Measurements from ENCODE around the gene DNAJC5. TPM values are rescaled to one million over a fixed set of nuclear protein-coding genes. Genes with fewer than 3 reads are reported as not detected.
"Not testable (repeated sequence)": the region's sequence is repeated elsewhere in the genome, so short reads cannot be mapped to it uniquely, and the experiment has no call there.

The DNAJC5 gene
- polyA plus RNA-seq, 1 donor from 2014 or later = 5.2 TPM

GRCh38 chr20:63963784-63964301 lies 68.9 kb downstream of the DNAJC5 start:
- Mint-ChIP-seq H3K9me3 (peaks cover 0 to 3% (median 0%) of the 10 kb centered on the region in 3 donors), H3K27me3 (no peaks in the 10 kb centered on the region), H3K4me1 (peaks cover 0 to 5% (median 1%) of the 10 kb centered on the region in 3 donors), H3K27ac (no peak overlapping the region), H3K36me3 (no peaks in the 10 kb centered on the region), H3K4me3 (no peak overlapping the region)

DNA sequence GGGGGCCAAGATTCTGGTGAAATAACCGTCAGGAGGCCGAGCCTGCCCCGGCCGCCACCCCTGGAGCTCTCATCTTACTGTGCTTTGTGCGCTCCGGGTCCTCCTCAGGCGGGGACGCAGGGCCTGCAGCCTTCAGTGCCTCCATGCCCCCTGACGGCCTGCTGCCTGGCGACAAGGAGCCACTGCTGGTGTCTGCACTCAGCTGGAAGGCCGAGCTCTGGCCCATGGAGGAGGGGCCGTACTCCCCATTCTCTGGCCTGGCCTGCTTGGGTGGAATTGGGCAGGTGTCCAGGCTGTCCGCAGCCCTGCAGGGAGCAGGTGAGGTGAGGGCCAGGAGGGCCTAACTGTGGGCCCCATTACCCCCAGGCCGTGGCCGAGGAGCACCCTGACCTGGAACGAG lies 69.5 kb downstream of the DNAJC5 start:
- Mint-ChIP-seq H3K36me3 (no peaks in the 10 kb centered on the region), H3K4me1 (peaks cover 0 to 6% (median 4%) of the 10 kb centered on the region in 3 donors), H3K27me3 (no peaks in the 10 kb centered on the region), H3K27ac (no peak overlapping the region), H3K9me3 (peaks cover 0 to 3% (median 0%) of the 10 kb centered on the region in 3 donors), H3K4me3 (no peak overlapping the region)

DNA sequence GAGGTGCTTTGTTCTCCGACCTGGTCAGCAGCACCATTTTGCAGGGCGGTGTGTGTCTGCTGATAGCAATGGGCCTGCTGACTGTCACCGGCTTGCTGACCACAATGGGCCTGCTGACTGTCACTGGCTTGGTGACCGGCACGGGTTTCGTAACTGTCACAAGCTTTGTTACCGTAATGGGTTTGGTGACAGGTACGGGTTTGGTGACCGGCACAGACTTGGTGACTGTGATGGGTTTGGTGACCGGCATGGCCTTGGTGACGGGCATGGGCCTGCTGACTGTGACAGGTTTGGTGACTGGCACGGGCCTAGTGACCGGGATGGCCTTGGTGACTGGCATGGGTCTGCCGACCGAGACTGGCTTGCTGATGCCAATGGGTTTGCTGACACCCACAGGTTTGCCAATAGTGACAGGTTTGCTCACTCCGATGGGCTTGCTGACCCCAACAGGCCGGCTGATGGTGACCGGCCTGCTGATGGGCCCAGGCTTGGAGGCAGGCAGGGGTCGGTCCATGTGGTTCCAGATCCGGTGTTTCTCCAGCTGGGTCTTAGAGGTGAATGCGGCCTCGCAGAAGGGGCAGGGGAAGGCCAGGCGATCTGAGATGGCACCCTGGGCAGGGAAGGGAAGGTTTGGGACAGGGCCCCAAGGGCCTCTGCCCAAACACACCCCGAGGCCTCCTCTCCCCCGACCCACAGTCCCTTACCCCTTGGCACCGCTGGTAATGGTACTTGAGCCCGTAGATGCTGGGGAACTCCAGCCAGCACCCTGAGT lies 71.4 kb downstream of the DNAJC5 start:
- Mint-ChIP-seq H3K27ac (no peak overlapping the region), H3K4me3 (peak overlapping the region in 1 of 4 donors; percentile 81), H3K9me3 (peaks cover 0 to 3% (median 0%) of the 10 kb centered on the region in 3 donors), H3K27me3 (no peaks in the 10 kb centered on the region), H3K36me3 (no peaks in the 10 kb centered on the region), H3K4me1 (peaks cover 0 to 6% (median 4%) of the 10 kb centered on the region in 3 donors)

DNA sequence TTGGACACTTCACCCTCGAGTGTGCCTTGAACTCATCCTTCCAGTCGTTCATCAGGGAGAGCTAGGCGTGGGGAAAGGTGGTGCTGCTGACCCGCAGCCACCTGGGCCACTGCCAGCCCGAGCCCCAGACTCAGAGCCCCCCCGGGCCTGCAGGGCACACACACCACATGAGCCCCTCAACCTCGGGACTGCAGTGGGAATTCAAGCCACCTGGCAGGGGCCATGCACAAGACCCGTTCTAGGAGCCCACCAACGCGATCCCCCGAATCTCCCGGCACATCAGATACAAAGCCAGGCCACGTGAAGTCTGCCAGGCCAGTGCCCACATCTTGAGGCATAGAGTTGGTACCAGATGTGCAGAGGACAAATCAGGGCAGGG lies 72.0 kb downstream of the DNAJC5 start:
- Mint-ChIP-seq H3K27me3 (no peaks in the 10 kb centered on the region), H3K4me1 (peaks cover 0 to 6% (median 4%) of the 10 kb centered on the region in 3 donors), H3K9me3 (peaks cover 0 to 2% (median 0%) of the 10 kb centered on the region in 3 donors), H3K4me3 (peak overlapping the region in 1 of 4 donors; percentile 81), H3K27ac (peak overlapping the region in 1 of 3 donors; percentile 62), H3K36me3 (no peaks in the 10 kb centered on the region)

- Mint-ChIP-seq H3K27ac (peak overlapping the region in 1 of 3 donors; percentile 62), H3K9me3 (peaks cover 0 to 2% (median 0%) of the 10 kb centered on the region in 3 donors), H3K4me1 (peaks cover 0 to 6% (median 4%) of the 10 kb centered on the region in 3 donors), H3K4me3 (peak overlapping the region in 2 of 4 donors; percentile 43 to 81), H3K27me3 (no peaks in the 10 kb centered on the region), H3K36me3 (no peaks in the 10 kb centered on the region)
These were observed 72.6 kb downstream of the DNAJC5 start for GRCh38 chr20:63967330-63968135.

DNA sequence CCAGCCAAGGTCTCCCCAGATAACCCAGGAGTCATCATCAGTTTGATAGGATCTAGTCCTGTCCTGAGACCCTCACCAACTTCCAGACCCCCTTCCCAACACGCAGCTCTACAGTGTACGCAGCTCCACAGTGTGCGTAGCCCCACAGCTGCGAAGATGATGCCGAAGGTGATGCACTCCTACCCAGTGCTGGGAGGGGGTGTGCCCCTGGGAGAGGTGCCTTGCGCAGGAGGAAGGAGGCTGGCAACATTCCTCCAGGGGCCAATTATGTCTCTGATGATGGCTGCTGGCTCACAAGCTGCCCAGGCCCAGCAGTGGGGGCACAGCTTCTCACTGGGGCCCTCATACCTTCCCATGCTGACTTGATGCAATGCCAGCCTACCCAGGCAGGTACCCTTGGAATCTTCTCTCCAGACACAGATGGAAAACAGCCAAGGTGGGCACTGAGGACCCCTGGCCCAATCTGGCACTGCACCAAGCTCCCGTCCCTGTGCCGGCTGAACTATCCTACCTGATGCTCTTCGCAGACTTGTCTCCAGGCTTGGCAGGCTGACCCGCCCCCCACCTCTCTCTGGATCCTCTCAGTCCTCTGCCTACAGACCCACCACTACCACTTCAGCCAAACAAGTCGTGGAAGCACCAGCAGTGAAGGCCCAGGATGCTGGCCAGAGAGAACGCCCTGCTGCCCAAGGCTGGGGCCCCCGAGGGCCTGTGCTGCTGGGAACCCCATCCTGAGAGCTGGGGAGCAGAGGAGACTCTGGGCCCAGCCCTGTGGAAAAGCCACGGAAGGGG lies 73.4 kb downstream of the DNAJC5 start:
- Mint-ChIP-seq H3K4me1 (peaks cover 0 to 10% (median 4%) of the 10 kb centered on the region in 3 donors), H3K27me3 (no peaks in the 10 kb centered on the region), H3K36me3 (no peaks in the 10 kb centered on the region), H3K9me3 (peaks cover 0 to 2% (median 0%) of the 10 kb centered on the region in 3 donors), H3K4me3 (peak overlapping the region; percentile 79 to 88 (median 83)), H3K27ac (peak overlapping the region in 2 of 3 donors; percentile 60 to 67)

DNA sequence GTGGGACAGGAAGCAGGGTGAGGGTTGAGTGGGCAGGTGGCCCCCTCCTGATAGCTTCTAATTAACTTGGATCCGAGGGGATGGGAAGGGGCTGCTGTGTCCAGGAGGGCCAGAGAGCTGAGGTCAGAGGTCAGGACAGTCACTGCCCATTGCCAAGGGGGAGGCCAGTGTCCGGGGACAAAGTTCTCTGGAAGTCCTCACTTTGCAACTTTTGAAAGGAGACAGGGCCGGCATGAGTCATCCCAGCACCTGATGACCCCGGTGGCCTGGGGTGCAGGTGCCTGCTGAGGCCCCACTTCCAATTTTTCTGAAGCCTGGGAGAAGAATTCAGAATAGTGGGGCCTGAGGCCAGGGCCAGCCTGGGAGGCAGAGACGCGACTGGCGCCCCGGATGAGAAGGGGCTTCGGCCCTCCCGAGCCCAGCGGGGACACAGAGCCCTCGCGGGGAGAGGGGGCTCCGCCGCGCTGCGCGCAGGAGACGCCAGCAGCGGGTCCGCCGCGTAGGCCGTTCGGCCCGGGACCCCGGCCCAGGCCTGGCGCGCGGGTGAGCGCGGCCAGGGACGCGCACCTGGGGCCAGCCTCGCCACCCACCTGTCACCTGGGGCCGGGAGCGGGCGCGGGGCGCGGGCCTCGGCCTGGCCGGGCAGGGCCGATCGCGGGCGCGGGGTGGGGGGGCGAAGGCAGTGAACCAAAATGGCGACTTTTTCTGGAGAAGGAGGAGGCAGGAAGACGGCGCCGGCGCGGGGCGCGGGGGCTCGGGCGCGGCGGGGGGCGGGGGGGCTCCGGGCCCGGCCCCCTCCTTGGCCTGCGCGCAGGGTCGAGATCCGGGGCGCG lies 74.2 kb downstream of the DNAJC5 start:
- Mint-ChIP-seq H3K27me3 (no peaks in the 10 kb centered on the region), H3K36me3 (no peaks in the 10 kb centered on the region), H3K27ac (peak overlapping the region in 1 of 3 donors; percentile 60), H3K4me3 (peak overlapping the region; percentile 79 to 88 (median 83)), H3K4me1 (peaks cover 0 to 14% (median 7%) of the 10 kb centered on the region in 3 donors), H3K9me3 (peaks cover 0 to 2% (median 0%) of the 10 kb centered on the region in 3 donors)

DNA sequence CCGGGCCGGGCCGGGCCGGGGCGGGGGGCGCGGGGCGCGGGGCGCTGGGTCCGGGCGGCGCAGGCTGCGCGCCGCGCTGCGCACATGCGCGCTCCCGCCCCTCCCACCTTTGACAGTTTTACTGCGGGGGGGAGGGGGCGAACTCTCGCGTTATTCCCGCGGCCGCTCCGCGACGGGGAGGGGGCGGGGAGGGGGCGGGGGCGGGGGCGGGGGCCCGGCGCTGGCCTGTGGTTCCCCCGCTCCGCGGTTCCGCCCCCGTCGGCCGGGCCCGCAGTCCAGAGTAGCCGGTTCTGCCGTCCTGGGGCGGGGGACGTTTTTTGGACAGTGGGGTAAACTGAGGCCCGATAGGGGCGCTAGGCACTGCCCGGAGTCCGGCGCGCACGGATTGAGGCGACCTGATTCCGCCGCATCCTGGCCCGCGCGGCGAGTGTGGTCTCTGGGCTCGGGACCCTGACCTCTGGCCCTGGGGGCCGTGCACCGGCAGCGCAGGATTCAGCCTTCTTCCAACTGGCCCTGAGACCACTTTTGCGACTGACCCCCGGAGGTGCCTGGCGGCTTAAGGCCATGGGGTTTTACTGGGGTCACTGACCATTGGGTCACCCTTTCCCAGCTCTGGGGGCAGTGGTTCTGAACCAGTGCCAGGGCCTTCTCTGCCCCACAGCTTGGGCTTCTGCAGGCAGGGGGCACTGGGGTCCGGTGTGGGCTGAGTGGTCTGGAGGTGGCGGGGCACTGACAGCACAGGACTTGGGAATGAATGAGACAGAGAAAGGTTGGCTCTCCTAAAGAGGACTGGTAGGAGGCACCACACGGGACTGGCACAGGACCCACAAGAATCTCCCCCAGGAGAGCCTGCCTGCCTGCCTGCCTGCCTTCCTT lies 75.2 kb downstream of the DNAJC5 start, which contains the start of gene ZNF512B:
Gene ZNF512B, minus strand, starts transcription at position 93 of the 876 bp plus-strand sequence. CDS start 1,980 bp downstream, outside the sequence.
- Mint-ChIP-seq H3K27me3 (no peaks in the 10 kb centered on the region), H3K4me1 (peaks cover 0 to 14% (median 7%) of the 10 kb centered on the region in 3 donors), H3K36me3 (no peaks in the 10 kb centered on the region), H3K27ac (peak within 1 kb of the TSS in 1 of 3 donors; percentile 60), H3K4me3 (peak within 1 kb of the TSS; percentile 79 to 88 (median 83)), H3K9me3 (peaks cover 0 to 2% (median 0%) of the 10 kb centered on the region in 3 donors)

DNA sequence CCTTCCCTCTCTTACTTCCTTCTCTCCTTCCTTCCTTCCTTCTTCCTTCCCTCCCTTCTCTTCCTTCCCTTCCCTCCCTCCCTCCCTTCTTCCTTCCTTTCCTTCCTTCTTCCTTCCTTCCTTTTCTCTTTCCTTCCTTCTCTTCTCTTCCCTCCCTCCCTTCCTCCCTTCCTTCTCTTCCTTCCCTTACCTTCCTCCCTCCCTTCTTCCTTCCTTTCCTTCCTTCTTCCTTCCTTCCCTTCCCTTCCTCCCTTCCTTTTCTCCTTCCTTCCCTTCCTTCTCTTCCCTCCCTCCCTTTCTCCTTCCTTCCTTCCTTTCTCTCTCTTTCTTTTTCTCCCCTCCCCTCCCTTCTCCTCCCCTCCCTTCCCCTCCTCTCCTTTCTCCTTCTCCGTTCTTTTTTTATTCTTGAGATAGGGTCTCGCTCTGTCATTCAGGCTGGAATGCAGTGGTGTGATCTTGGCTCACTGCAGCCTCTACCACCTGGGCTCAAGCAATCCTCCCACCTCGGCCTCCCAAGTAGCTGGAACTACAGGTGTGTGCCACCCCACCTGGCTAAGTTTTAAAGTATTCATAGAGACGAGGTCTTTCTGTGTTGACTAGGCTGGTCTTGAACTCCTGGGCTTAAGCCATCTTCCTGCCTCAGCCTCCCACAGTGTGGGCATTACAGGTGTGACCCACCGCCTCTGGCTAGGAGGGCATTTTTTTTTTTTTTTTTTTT lies 75.9 kb downstream of the DNAJC5 start:
- H3K27ac Mint-ChIP-seq = peak overlapping the region in 1 of 3 donors; percentile 84
- H3K36me3 Mint-ChIP-seq = no peaks in the 10 kb centered on the region
- H3K9me3 Mint-ChIP-seq = peaks cover 0 to 2% (median 0%) of the 10 kb centered on the region in 3 donors
- no peaks in the 10 kb centered on the region for H3K27me3 Mint-ChIP-seq
- peaks cover 0 to 14% (median 7%) of the 10 kb centered on the region in 3 donors for H3K4me1 Mint-ChIP-seq
- H3K4me3 Mint-ChIP-seq = peak overlapping the region; percentile 63 to 83 (median 78)

DNA sequence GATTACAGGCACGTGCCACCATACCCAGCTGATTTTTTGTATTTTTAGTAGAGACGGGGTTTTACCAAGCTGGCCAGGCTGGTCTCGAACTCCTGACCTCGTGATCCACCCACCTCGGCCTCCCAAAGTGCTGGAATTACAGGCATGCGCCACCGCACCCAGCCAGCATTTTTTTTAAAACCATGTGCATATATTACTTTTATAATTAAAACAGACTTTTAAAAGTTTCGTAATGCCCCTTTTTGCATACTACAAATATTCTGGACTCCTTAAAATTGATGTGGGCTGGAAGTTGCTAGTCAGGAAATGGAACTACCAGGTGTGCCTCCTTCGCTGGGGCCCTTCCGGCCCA lies 77.0 kb downstream of the DNAJC5 start:
- H3K9me3 Mint-ChIP-seq, H3K36me3 Mint-ChIP-seq, H3K27me3 Mint-ChIP-seq: not testable (repeated sequence)
- H3K27ac Mint-ChIP-seq = peak overlapping the region in 2 of 3 donors; percentile 62 to 84
- peaks cover 0 to 17% (median 9%) of the 10 kb centered on the region in 3 donors for H3K4me1 Mint-ChIP-seq
- H3K4me3 Mint-ChIP-seq = peak overlapping the region in 2 of 4 donors; percentile 32 to 63

- peaks cover 0 to 17% (median 9%) of the 10 kb centered on the region in 3 donors for H3K4me1 Mint-ChIP-seq
These were observed 77.6 kb downstream of the DNAJC5 start for GRCh38 chr20:63972312-63973159.

DNA sequence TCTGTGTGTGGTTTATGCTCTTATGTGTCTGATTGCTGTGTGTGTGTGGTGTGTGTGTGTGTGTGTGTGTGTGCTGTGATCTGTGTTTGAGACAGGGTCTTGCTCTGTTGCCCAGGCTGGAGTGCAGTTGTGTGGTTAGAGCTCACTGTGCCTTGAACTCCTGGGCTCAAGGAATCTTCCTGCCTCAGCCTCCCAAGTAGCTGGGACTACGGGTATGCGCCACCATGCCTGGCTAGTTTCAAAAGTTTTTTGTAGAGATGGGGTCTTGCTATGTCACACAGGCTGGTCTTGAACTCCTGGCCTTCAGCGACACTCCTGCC lies 78.2 kb downstream of the DNAJC5 start:
- Mint-ChIP-seq H3K4me1 (peaks cover 1 to 19% (median 10%) of the 10 kb centered on the region in 3 donors), H3K9me3 (no peaks in the 10 kb centered on the region), H3K27ac (peak overlapping the region in 1 of 3 donors; percentile 83), H3K36me3 (no peaks in the 10 kb centered on the region), H3K4me3 (peak overlapping the region in 1 of 4 donors; percentile 71), H3K27me3 (no peaks in the 10 kb centered on the region)

More at GRCh38 chr20:63972312-63973159, 77.6 kb downstream of the DNAJC5 start:
- no peak overlapping the region for H3K27ac Mint-ChIP-seq
- H3K36me3 Mint-ChIP-seq = no peaks in the 10 kb centered on the region
- H3K4me3 Mint-ChIP-seq = peak overlapping the region in 2 of 4 donors; percentile 46 to 71
- H3K27me3 Mint-ChIP-seq = no peaks in the 10 kb centered on the region
- H3K9me3 Mint-ChIP-seq = no peaks in the 10 kb centered on the region

All from IgD-negative memory B cell (primary cell).